NB4 (cell line): ENCODE data around the gene ITM2C.

Experiments
- POLR2A ChIP-seq: IDR thresholded peaks from 2 replicates; pipeline ENCODE4 v1.6.1; 2011; ENCODE audit warnings: mild to moderate bottlenecking; ENCODE audit not compliant: insufficient read length; ENCODE audit errors: extremely low read depth
- TF ChIP-seq, protein P1 (sequence below): IDR thresholded peaks from one replicate; pipeline ENCODE4 v1.5.1; 2012; ENCODE audit warnings: low read depth, low read length
- TF ChIP-seq, protein P2 (sequence below): IDR thresholded peaks from 2 replicates; pipeline ENCODE4 v1.6.1; 2011; ENCODE audit warnings: low read depth, low read length

DNA sequence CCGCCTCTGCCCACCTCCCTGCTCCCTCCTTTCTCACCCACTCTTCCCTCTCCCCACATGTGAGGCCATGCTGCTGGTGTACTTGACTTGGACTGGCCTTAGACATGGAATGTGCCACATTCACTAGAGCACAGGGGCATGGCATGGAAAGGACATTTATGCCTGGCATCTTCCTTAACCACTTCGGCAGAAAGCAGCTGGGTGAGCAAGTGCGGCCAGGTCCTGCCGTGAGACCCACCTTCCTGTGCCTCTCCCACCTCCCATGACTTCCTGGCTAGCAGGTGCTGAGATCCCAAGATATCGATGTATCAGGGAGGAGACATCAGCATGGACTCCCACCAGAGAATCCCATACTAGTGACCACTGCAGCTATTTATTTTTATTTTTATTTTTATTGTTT, 47.3 kb downstream of the ITM2C start:
- TF ChIP-seq, protein P1, sequence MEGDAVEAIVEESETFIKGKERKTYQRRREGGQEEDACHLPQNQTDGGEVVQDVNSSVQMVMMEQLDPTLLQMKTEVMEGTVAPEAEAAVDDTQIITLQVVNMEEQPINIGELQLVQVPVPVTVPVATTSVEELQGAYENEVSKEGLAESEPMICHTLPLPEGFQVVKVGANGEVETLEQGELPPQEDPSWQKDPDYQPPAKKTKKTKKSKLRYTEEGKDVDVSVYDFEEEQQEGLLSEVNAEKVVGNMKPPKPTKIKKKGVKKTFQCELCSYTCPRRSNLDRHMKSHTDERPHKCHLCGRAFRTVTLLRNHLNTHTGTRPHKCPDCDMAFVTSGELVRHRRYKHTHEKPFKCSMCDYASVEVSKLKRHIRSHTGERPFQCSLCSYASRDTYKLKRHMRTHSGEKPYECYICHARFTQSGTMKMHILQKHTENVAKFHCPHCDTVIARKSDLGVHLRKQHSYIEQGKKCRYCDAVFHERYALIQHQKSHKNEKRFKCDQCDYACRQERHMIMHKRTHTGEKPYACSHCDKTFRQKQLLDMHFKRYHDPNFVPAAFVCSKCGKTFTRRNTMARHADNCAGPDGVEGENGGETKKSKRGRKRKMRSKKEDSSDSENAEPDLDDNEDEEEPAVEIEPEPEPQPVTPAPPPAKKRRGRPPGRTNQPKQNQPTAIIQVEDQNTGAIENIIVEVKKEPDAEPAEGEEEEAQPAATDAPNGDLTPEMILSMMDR, result no peak
- no peak for TF ChIP-seq POLR2A
- TF ChIP-seq, protein P2, sequence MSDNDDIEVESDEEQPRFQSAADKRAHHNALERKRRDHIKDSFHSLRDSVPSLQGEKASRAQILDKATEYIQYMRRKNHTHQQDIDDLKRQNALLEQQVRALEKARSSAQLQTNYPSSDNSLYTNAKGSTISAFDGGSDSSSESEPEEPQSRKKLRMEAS, result no peak
